Measurements from ENCODE around the gene MCM9.

MCM9 gene

DNA sequence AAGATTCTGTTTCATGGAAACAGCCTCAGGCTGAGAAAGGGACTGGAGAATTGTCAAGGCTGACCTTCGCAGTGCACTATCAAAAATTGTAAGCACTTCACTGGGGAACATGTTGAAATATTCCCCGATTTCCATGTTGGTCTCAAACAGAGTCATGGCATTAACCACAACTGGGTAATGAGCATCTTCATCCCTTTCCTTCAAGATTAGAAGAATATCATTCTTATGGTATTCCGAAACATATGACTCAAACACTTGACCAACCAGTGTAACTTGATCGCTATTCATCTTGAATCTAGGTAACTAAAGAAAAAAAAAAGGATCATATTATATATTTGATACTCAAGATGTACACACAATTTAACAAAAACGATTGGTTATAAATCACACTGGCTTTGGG, 3.5 kb downstream of the MCM9 start:
- no peak for DNase-seq

DNA sequence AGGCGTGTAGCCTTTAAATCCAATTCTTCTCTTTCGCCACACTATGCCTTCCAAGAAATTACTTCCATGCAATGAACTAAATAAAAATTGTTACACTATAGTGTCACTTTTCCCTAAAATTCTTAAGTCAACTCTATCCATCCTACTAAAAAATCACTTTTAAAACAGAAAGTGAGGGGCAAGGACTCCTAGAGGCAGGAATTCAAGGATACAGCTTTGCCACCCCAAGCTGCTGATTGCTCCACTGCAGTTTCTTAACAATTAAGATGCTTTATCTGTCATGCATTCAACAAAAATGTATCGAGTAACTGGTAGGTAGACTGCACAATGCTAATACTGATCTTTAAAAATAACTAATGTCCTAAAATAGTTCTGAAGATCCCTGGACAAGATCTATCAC, 4.3 kb downstream of the MCM9 start:
- no peak for DNase-seq

DNA sequence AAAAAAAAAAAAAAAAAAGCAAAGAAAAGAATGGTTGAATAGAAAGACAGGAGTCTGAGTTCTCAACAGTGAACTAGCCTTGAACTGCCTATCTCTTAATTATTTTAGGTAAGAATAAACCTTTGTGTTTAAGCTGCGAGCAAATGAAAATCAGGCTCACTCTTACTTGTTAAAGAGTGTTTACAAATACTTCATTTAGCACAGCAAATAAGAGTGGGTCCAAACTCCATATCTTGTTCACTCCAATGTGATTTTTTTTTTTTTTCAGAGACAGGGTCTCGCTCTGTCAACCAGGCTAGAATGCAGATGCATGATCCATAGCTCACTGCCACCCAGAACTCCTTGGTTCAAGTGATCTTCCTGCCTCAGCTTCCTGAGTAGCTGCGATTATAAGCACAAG, 11.9 kb downstream of the MCM9 start:
- no peak for DNase-seq

DNA sequence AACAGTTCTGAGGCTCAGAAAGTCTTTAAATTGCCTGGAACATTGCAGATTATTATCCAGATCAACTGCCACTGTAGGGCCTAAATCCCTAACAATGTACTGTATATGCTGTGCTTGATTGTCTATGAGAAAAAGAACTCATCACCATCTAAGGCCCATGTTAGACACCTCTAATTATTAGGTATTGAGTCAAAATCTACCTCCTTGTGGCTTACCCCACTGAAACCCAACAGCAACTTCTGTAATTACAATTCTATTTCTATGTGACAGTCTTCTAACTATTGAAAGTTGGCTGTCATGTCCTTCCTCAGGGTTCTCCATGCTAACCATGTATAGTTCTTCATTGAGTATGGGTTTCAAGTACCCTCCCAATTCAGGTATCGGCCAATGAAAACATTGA, 13.9 kb downstream of the MCM9 start:
- DNase-seq: no peak

DNA sequence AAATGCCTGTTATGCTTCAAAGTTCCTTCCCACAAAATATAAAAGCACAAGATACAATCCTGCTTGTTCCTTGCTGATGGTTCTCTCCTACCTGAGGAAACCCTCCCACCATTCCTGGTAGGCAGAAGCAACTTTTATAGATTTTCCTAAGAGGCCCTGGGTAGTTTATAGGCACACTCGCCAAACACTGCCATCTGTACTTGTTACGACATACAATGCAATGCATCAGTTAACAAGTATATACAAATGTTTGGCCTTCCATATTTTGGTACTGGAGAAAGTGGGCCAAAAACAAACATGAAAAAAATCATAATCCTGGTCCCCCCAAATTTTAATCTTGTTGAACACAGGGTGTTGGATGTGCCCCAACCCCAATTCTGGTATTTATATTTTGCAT, 16.6 kb downstream of the MCM9 start:
- DNase-seq: no peak

DNA sequence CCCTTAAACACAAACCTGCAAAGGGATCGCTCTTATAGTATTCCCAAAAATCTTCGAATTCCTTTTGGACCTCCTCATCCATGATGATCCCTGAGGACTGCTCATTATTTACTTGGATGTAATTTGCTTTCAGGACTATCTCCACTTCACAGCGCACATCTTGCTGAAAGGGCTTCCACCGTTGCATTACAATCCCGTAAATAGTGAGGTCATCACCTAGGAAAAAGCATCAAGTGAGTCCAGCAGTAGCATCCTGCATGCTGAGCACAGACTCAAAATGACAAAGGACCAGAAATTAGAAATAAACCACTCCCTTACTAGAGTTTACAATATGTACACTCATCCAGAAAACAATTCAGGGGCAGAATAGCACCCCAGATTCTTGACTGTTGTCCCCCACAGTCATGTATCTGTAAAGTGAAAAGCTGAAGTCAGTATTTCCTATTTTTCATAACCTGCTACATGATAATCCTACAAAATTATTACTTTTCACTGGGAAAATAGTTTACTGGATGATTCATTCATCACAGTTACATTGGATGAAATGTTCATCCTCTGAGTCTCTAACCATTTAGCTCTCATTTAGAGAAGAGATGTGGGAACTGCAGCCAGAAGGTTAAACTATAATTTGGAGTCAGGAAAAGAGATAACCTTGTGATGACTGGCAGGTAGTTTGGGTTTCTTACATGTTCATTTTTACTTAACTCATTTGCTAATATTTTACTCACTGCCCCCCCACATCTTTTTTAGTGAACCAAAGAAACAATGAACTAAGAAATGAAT, 17.2 kb downstream of the MCM9 start:
- DNase-seq: no peak

DNA sequence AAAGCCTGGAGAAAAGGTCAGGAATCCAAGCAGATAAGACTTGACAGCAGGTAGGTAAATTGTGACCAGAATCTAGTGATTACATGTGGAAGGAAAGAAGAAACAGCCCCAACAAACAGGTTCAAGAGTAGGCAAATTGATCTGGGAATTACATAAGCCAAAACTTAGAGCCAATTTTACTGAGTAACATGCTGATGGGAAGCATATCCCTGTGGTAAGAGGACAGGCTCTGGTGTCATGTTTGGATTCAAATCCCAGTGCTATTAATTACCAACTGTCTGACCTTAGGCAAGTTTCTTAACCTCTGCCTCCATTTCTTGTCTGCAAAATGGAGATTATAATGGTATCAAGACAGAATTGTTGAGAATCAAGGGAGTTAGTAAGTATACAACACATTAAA, 20.4 kb downstream of the MCM9 start:
- no peak for DNase-seq

DNA sequence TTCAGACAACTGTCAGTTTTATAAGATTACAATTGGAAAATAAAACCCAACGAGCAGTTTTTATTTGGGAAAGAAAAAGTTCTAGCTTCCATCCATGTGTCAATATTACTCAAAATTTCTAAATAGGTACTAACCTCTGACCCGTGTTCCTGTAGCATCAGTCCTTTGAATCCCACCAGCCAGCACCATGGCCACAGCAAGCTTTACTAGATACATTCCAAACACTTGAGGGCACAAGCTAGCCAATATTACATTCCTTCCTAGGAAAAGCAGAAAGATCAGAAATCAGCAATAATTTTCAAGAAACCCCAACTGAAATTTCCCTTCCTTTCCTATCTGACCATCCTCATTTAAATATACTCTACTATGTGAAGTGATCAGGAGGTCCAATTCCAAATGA, 21.8 kb downstream of the MCM9 start:
- DNase-seq: no peak

DNA sequence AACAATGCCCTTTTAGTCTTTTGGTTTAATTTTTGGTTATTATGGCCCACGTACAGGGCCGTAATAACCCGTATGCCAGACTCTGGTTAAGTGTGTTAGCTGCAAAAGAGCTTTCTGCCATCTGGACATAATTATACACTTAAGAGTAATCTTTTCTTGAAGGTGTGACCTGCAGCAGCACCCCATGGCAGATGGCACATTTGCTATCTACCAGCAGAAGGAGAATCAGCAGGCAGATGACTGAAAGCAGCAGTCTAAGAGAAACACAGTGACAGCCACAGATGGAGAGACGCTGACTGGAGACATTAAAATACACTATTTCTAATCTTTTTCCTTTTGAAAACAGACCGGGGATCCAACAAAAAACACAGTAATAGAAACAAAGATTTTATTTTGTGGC, 22.3 kb downstream of the MCM9 start:
- no peak for DNase-seq

DNA sequence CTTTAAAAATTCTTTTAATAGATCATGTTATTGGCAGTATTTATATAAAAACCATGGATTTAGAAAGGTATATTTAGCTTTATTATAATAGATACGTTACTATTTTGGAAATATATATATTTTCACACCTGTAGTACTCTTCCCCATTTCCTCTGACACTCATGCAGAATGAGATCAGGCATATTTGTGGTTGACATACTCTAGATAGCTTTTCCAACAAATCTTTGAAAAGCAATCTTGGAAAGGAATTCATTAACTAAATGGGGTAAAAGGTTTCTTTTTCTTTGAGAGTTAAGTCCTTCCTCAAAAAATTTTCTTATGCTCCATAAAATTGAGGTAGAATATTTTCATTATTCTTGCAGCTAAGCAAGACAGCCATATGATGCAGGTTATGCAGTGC, 26.5 kb downstream of the MCM9 start:
- DNase-seq: no peak

DNA sequence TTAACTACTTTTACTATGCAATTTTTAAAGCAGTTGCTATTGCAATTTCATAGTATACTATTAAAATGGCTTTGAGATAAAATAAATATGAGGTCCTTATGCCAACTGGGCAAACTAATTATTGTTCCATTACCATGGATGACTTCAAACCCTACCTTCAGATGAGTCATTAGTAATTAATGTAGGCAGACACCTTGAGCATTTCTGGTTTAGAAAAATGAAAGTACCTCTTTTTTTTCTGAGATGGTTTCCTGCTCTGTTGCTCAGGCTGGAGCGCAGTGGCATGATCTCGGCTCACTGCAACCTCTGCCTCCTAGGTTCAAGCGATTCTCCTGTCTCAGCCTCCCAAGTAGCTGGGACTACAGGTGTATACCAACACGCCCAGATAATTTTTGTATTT, 29.1 kb downstream of the MCM9 start:
- DNase-seq: no peak

DNA sequence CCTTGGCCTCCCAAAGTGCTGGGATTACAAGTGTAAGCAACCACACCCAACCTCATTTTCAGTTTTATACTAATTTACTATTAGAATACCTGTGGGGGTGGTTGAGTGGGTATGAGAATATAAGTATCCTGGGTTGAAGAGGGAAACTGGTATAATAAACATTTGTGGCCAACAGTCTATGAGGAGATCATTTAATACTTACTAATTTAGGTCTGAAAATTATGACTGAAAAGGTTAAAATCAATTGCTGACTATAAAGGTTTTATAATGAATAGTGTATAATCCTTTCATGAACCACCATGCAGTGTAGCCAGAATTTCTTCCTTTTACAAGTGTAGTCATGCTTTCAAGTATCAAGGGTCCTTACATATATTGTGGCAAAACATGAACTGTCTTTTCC, 29.9 kb downstream of the MCM9 start:
- no peak for DNase-seq

DNA sequence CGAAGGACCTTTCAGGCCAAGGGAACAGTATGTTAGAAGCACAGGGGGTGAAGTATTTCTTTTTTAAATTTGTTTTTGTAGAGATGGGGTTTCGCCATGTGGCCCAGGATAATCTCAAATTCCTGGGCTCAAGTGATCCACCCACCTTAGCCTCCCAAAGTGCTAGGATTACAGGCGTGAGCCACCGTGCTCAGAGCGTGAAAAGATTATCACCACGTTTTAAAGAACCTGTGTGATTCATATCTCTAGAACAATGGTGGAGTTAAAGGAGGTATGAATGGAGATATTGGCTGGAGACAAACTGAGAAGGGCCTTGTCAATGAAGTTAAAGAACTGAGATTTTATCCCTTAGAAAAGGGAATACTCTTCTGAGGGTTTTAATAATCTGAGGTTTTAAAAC, 31.3 kb downstream of the MCM9 start:
- no peak for DNase-seq

DNA sequence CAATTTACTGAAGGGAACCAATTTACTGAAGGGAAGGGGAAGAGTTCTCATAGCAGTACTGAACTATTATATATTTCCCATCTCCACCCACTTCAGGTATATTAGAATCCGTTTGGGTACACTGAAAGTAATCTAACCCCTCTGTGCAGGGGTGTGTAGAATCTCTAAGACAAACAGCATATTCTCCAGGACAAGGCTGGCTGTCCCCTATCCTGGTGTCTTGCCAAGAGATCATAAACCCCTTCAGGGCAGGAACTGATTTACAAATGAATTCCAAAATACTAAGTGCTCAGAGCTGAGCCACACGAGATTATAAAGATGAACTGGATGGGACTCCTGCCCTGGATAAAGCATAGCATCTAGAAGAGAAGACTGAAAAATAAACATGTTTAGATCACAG, 31.8 kb downstream of the MCM9 start:
- DNase-seq: no peak

DNA sequence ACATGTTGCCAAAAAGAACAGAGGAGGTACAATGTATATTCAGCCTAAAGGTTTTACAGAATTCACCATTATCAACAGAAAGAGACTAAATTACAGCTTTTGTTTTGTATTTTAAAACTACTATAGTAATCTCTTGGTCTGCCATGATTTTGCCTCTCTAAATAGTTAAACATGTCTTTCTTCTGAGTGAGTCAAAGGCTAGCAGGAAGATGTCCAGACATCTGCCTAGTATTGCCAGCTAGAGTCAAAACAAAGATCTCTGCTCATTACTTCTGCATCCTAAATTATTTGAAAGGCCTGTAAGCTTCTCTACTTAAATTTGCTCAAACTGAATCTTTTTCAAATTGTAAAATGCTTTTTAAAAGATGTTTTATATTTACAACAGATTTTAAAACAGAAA, 32.2 kb downstream of the MCM9 start:
- DNase-seq: no peak

DNA sequence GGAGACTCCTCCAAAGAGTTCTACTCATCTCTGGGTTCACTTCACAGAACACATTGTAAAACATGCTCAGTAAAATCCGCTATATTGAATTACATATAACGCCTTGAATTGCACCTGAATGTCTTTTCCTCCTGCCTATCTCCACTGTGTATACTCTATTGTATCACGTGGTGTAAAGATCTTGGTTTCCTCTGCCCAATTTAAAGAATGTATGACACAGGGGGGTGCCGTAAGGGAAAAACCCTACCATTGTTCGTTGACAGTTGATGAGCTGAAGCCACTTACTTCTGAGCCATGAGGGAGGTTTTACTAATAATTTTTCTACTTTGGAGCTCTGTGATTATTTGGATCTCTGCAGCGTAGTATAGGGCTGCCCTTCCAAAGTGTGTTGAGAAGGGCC, 35.0 kb downstream of the MCM9 start:
- DNase-seq: no peak

DNA sequence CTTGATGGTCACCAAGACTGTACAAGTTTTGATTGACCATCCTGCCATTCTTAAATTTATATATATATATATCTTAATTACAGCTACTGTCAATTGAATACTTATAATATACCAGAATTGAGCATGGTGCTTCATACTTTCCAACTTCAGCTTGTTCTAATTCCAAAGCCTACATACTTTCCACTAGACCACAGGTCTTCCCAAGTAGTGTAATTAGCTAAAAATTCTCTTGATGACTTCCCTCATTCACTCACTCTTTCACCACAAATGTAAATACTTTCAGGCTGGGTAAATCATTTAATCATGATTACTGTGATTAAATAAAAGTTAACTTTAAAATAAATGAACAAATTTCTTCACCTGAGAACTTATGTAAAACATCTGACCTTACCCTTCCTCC, 37.6 kb downstream of the MCM9 start:
- no peak for DNase-seq

DNA sequence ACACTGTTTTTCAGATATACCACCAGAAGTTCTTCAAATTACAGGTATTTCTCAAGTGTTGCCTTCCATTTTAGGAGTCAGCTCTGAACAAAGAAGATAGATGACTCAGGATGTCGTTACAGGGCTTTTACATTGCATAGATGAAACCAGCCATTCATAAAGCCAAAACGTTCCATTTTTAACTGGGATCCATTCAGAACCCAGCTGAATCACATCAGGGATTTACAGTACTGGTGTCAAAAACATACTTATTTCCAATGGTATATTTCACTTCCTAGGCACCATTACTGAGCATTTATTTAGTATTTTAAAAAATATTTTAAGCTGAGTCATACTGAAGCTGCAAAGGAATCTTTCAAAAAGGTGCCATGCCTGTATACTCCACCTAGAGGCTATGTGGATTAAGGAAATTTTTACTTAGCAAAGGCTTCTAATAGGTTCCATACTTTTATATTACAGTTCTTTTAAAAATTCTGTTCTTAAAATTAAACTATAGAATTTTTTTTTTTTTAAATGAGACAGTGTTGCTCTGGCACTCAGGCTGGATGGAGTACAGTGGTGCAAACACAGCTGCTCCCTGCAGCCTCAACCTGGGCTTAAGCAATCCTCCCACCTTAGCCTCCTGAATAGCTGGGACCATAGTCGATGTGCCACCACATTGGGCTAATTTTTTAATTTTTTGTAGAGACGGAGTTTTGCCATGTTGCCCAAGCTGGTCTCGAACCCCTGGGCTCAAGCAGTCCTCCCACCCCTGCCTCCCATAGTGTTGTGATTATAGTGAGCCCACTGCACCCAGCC, 38.4 kb downstream of the MCM9 start:
- DNase-seq: peak; percentile 89

DNA sequence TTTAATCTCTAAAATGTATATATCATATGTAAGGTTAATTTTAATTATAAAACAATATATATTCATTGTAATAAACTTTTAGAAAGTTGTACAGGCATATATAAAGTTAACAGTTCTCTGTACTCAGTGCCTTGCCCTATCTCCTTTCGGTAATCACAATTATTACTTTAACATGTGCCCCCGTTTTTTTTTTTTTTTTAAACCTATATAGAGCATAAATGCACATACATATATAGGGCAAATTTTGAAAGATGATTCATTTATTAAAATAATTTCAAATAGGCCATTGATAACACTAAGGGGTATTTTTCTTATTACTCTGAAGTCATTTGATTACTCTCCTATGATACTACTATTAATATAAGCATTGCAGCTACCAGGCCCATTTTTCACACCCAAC, 39.1 kb downstream of the MCM9 start:
- DNase-seq: no peak

DNA sequence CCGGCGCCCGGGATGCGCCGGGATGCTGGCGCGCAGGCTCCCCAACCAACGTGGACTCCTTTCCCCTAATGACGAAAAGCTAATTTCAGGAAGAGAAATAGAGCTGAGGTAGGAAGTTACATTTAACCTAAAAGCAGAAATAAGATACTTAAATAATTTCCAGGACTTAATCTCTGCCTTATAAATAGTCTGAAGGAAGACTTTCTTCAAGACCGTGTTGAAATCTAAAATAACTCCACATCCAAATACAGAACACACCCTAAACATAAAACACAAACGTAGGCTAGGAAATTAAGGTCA, 39.7 kb downstream of the MCM9 start:
- no peak for DNase-seq

DNA sequence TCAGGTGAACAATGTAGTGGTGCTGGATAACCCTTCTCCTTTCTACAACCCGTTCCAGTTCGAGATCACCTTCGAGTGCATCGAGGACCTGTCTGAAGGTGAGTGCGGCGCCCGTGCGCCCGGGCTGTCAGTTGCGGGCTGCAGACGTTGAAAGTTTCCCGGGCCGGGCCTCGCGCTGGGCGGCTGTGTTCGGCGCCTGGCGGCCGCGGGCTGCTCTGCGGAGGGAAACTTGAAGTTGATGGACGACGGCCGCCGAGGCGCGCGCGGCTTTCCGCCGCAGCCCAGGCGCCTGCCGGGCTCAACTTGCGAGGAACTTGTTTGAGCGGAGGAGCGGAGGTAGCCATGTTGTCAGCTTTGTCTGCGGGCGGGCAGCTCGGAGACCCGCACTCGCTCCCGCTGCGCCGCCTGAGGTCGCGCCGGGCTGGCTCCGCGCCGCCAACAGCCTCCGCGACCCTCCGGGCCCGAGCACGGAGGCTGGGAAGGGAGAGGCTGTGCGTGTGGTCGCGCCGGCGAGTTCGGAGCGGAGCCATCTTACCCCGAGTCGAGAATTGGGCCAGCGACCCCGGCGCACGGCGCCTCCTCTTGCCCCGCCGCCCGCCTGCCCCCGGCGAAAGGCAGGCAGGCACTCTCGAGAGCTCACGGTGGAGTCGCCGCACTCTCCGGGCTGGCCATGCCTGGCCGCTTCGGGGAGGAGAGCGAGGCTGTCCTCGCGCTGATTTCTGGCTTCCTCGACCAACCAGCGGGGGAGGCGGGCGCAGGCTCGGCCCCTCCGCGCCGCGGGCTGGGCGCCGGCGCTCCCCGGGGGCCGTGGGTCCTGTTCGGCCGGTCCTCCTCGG, 40.3 kb downstream of the MCM9 start:
- no peak for DNase-seq

DNA sequence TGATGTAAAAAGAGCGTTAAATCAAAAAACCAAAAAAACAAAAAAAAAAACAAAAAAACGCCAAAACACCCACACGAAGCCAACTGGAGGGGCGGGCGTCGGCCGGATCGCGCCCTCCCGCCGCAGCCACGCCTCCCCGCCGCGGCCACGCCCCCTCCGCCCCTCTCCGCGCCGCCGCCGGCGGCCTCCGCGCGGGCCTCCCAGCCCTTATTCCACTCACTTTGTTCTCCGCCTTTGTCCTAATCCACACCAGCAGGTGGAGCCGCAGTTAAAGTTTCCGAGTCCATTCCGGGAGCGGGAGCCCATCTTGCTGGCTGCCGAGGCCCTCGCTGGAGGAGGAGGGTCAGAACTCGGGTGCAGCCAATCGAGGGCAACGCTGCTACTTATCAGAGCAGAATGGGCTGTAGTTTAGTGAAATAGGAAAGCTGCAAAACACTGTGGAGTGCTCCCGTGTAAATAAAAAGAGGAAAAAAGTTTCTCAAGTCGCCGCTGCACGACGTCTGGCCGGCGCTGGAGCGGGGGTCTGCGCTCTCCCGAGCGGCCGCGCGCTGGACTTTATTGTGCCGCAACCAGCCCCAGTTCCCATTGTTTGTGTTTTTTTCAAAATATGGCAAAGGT, 41.0 kb downstream of the MCM9 start, which contains the start of gene ASF1A:
ASF1A (plus strand) TSS at position 346 of the 618 bp plus-strand sequence; CDS start at position 608, 262 bp downstream.
- DNase-seq: peak; percentile 94

DNA sequence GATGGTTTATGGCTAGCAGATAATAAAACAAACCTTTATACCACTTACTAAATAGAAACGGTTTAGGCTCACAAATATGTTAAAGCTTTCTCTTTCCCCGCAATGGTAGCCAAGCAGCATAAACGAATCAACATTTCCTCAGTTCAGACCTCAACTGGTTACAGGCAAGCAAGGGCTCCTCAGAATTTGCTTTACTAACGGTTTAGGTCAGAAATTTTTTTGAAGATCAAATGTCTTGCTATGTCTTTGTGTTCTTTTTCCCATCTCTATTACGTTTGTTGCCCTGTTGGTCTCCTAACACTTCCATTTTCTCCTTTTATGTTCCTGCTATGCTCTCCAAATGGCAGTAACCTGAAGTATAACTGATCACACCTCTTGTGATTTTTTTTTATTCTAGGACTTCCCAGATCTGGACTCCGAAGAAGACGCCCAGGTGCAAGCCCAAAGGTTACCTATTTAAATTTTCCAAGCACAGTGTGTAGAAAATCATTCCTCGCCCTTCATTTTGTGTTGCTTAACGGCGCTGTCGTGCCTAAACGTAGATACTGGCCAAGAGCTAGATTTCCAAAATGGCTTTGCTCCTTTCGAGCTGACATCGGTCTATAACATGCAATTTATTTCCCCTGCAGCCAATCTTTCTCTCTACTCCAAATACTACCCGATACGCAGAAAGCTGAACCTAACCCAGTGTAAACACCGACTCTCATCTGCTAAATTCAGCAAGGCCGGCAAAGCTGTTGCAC, 41.7 kb downstream of the MCM9 start:
- peak; percentile 85 for DNase-seq
